OCI-LY7 (cell line): ENCODE results near the gene PFKFB2. TPM values are rescaled to one million over a fixed set of nuclear protein-coding genes. Genes with fewer than 3 reads are reported as not detected.

Experiments used
- BruUV-seq: library from RNA; stranded (reverse); fragments of 400-500 nt; replicated peaks from 2 replicates; lab custom pipeline; 2021; lab: Mats Ljungman, UMichigan
- CTCF ChIA-PET: fragments of 300-600 bp; sonication (Branson Sonifier 250); formaldehyde crosslinking; loops from one replicate; lab custom pipeline; 2022; ENCODE audit warnings: antibody characterized with exemption; ENCODE audit not compliant: unreplicated experiment; lab: Charles Lee
- POLR2A ChIA-PET: fragments of 300-600 bp; sonication (Branson Sonifier 250); formaldehyde crosslinking; loops from one replicate; lab custom pipeline; 2022; ENCODE audit warnings: antibody characterized with exemption; lab: Charles Lee
- DNase-seq: peaks from one replicate; pipeline ENCODE4 v3.0.0-alpha.2; 2015; ENCODE audit warnings: low spot score
- H2AFZ ChIP-seq: fragments of 200-600 bp; sonication (generic), shearing (Covaris generic); 2 replicates; pipeline ENCODE4 v1.6.1; 2014; ENCODE audit warnings: mild to moderate bottlenecking, antibody characterized with exemption, low read length, moderate library complexity
- H3K27ac ChIP-seq: fragments of 200-600 bp; sonication (generic); 2 replicates; pipeline ENCODE4 v1.5.1; 2014; ENCODE audit warnings: mixed run types, low read depth, mild to moderate bottlenecking, moderate library complexity, low read length, inconsistent platforms; ENCODE audit not compliant: poor library complexity, severe bottlenecking
- H3K36me3 ChIP-seq: fragments of 200-600 bp; sonication (generic); 2 replicates; pipeline ENCODE4 v1.6.1; 2014; ENCODE audit warnings: mild to moderate bottlenecking, antibody characterized with exemption, low read length, moderate library complexity, mixed read lengths; ENCODE audit not compliant: insufficient read depth
- H3K4me1 ChIP-seq: fragments of 200-600 bp; sonication (generic); 2 replicates; pipeline ENCODE4 v1.5.1; 2014; ENCODE audit warnings: mild to moderate bottlenecking, low read length; ENCODE audit not compliant: insufficient read depth, poor library complexity, severe bottlenecking
- H3K4me2 ChIP-seq: fragments of 200-600 bp; sonication (generic); 2 replicates; pipeline ENCODE4 v1.6.1; 2014; ENCODE audit warnings: mild to moderate bottlenecking, low read length
- H3K4me3 ChIP-seq: fragments of 200-600 bp; sonication (generic); 2 replicates; pipeline ENCODE4 v1.5.1; 2014; ENCODE audit warnings: mild to moderate bottlenecking, low read depth, low read length; ENCODE audit not compliant: poor library complexity, severe bottlenecking
- H3K79me2 ChIP-seq: fragments of 200-600 bp; sonication (generic); 2 replicates; pipeline ENCODE4 v1.6.1; 2016; ENCODE audit warnings: low read depth, mild to moderate bottlenecking, low read length, moderate library complexity, mixed read lengths; ENCODE audit not compliant: insufficient read depth
- H3K9me2 ChIP-seq: fragments of 200-600 bp; sonication (generic); 2 replicates; pipeline ENCODE4 v1.6.1; 2016; ENCODE audit warnings: mild to moderate bottlenecking, low read length, mixed read lengths; ENCODE audit not compliant: insufficient read depth
- H3K9me3 ChIP-seq: fragments of 200-600 bp; sonication (generic); 2 replicates; pipeline ENCODE4 v1.6.1; 2014; ENCODE audit warnings: mild to moderate bottlenecking, mixed run types, low read length, mixed read lengths
- H4K20me1 ChIP-seq: fragments of 200-600 bp; sonication (generic); 2 replicates; pipeline ENCODE4 v1.6.1; 2014; ENCODE audit warnings: mild to moderate bottlenecking, antibody characterized with exemption, low read length, moderate library complexity, mixed read lengths; ENCODE audit not compliant: insufficient read depth
- EZH2phosphoT487 ChIP-seq: fragments of 200-600 bp; sonication (generic); IDR thresholded peaks from 2 replicates; pipeline ENCODE4 v1.6.1; 2018; ENCODE audit warnings: low read depth, borderline replicate concordance, mild to moderate bottlenecking, mixed run types, antibody characterized with exemption, low read length, moderate library complexity, mixed read lengths
- intact Hi-C: fragments of 100-400 bp; cut with micrococcal nuclease; formaldehyde crosslinking; loops from one replicate; pipeline ENCODE4 v1.10.0; 2022; ENCODE audit not compliant: unreplicated experiment
- total RNA-seq, 2 experiments: library from RNA; depleted of rRNA in 1 of 2; stranded (reverse); fragments of >200 nt in 1 of 2; shearing (Covaris generic) in 1 of 2; gene quantifications; 2 replicates each; pipeline ENCODE4 v1.2.3, GENCODE V29; 2014 to 2022
- TF ChIP-seq, protein P1 (sequence below): fragments of 200-600 bp; sonication (generic); conservative IDR thresholded peaks from 2 replicates; pipeline ENCODE4 v1.5.1; 2014; ENCODE audit warnings: mild to moderate bottlenecking, antibody characterized with exemption, low read length, moderate library complexity, mixed read lengths

Gene PFKFB2
- total RNA-seq, 2 experiments from 2014 or later = 9.8 to 13.1 TPM

GRCh38 chr1:207077012-207077411, 23.9 kb downstream of the PFKFB2 start:
- POLR2A ChIA-PET = interaction anchor here (2.3 kb wide), 1 partner anchor 24 kb away, joined by 6 read pairs; the partner anchor contains the start of gene PFKFB2
- H3K4me3 ChIP-seq = no peak overlapping the region
- H3K4me1 ChIP-seq = no peaks in the 10 kb centered on the region
- no peak overlapping the region for H3K4me2 ChIP-seq
- no peaks in the 10 kb centered on the region for H3K36me3 ChIP-seq
- CTCF ChIA-PET = interaction anchor here (1.2 kb wide), 1 partner anchor 24 kb away, joined by 3 read pairs; the partner anchor contains the start of gene PFKFB2
- TF ChIP-seq, protein P1, sequence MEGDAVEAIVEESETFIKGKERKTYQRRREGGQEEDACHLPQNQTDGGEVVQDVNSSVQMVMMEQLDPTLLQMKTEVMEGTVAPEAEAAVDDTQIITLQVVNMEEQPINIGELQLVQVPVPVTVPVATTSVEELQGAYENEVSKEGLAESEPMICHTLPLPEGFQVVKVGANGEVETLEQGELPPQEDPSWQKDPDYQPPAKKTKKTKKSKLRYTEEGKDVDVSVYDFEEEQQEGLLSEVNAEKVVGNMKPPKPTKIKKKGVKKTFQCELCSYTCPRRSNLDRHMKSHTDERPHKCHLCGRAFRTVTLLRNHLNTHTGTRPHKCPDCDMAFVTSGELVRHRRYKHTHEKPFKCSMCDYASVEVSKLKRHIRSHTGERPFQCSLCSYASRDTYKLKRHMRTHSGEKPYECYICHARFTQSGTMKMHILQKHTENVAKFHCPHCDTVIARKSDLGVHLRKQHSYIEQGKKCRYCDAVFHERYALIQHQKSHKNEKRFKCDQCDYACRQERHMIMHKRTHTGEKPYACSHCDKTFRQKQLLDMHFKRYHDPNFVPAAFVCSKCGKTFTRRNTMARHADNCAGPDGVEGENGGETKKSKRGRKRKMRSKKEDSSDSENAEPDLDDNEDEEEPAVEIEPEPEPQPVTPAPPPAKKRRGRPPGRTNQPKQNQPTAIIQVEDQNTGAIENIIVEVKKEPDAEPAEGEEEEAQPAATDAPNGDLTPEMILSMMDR = no peak
- no peak for TF ChIP-seq EZH2phosphoT487
- intact Hi-C loops = loop anchor here (1.0 to 10.0 kb wide), 3 partner anchors 27 to 72 kb away; no protein-coding TSS in a partner anchor
- no peaks in the 10 kb centered on the region for H3K9me3 ChIP-seq
- no peaks in the 10 kb centered on the region for H4K20me1 ChIP-seq
- DNase-seq = no peak
- H3K9me2 ChIP-seq = no peaks in the 10 kb centered on the region
- H3K27ac ChIP-seq = no peak overlapping the region
- no TSS peak for BruUV-seq
- H3K79me2 ChIP-seq = no peaks in the 10 kb centered on the region
- no peak overlapping the region for H2AFZ ChIP-seq

DNA sequence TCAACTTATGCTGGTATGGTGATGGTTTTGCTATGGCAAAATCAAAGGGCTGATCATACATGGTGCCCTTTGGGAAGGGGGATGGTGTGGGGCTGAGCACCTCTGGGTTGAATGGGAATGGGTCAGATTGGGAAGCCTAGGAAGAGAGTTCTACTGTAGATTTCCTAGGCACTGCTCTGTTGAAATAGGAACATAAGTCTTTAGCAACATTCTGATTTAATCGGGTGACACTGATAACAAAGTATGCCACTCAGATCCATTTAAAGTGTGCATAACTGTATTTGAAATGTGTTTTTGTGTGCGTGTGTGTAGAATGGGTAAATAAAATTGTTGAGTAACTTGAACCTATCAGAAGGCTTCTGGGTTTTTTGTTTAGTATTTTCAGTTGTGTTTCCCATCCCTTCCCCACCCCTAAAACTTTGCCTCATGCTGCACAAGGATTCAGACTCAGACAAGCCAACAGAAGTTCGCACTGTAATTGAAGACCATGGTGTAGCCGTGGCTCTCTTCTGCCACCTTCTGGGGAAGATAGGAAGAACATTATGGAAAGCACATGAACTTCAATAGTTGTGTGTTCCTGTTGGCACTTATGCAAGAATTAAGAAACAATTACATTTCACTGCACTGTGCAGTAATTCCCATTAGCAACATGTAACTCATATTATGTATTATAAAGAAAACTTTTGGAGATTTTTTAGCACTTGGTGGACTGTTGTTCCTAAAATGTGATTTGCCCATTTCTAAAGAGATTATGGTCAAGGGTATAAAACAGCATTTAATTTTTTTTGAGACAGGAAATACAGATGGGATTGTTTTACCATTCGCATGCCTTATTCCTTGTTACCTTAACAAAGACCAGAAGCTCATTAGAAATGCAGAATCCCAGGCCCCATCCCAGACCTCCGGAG, 24.6 kb downstream of the PFKFB2 start:
- no peak overlapping the region for H3K4me2 ChIP-seq
- H3K4me3 ChIP-seq = no peak overlapping the region
- intact Hi-C loops = loop anchor here (1.0 to 10.0 kb wide), 3 partner anchors 27 to 73 kb away; no protein-coding TSS in a partner anchor
- BruUV-seq = no TSS peak
- H3K9me3 ChIP-seq = no peaks in the 10 kb centered on the region
- no peak overlapping the region for H2AFZ ChIP-seq
- TF ChIP-seq, protein P1 = peak; percentile 93
- TF ChIP-seq EZH2phosphoT487 = no peak
- H3K36me3 ChIP-seq = no peaks in the 10 kb centered on the region
- ChIA-PET CTCF (no interaction called here), POLR2A (interaction anchor here (0.6 to 2.3 kb wide), 2 partner anchors 25 kb away, joined by 3 to 6 read pairs; partner anchors contain the start of gene PFKFB2)
- H3K27ac ChIP-seq = no peak overlapping the region
- no peaks in the 10 kb centered on the region for H3K4me1 ChIP-seq
- H4K20me1 ChIP-seq = no peaks in the 10 kb centered on the region
- H3K9me2 ChIP-seq = no peaks in the 10 kb centered on the region
- DNase-seq = peak; percentile 75
- H3K79me2 ChIP-seq = no peaks in the 10 kb centered on the region
